Mesodermal cell (in vitro differentiated cells): ENCODE measurements around the gene LILRA2. TPM values are rescaled to one million over a fixed set of nuclear protein-coding genes. Genes with fewer than 3 reads are reported as not detected.

Experiments used
- H3K27ac ChIP-seq: 2 replicates; pipeline ENCODE4 v1.7.0; 2013; ENCODE audit warnings: mild to moderate bottlenecking, low read depth, low read length, moderate library complexity; ENCODE audit not compliant: severe bottlenecking
- H3K36me3 ChIP-seq: 2 replicates; pipeline ENCODE4 v1.7.1; 2013; ENCODE audit warnings: mild to moderate bottlenecking, low read length, moderate library complexity; ENCODE audit not compliant: control insufficient read depth, insufficient read depth
- H3K4me1 ChIP-seq: one replicate; pipeline ENCODE4 v1.7.1; 2013; ENCODE audit warnings: mild to moderate bottlenecking, low read length; ENCODE audit not compliant: insufficient read depth, control insufficient read depth, poor library complexity, severe bottlenecking
- H3K4me3 ChIP-seq: 2 replicates; pipeline ENCODE4 v1.7.0; 2013; ENCODE audit warnings: low read length, control low read depth, mild to moderate bottlenecking; ENCODE audit not compliant: insufficient read depth, poor library complexity, severe bottlenecking; ENCODE audit errors: extremely low read depth
- H3K9me3 ChIP-seq: 2 replicates; pipeline ENCODE4 v1.7.1; 2013; ENCODE audit warnings: mild to moderate bottlenecking, low read length, moderate library complexity; ENCODE audit not compliant: control insufficient read depth
- WGBS, 2 experiments: methylation state at CpG; one replicate each; pipeline ENCODE4 v1.1.5; 2013; ENCODE audit warnings: missing lambda C conversion rate in 2 of 2; ENCODE audit not compliant: insufficient coverage in 2 of 2; 5-methylcytosine and 5-hydroxymethylcytosine counted together
- polyA plus RNA-seq, 2 experiments: library from polyadenylated mRNA; stranded (reverse); fragments of 50-300 nt; gene quantifications; one replicate each; pipeline ENCODE4 v1.2.3, GENCODE V29; 2013

LILRA2 gene
- polyA plus RNA-seq (2013, experiment 1 of 2), result not detected
- not detected for polyA plus RNA-seq (2013, experiment 2 of 2)

GRCh38 chr19:54573330-54573872, at the start of gene LILRA2:
Gene LILRA2 (plus strand): TSS chr19:54573790. CDS start chr19:54573879, 89 bp downstream.
- Histone ChIP-seq H3K27ac (no peak within 1 kb of the TSS), H3K4me1 (no peaks in the 10 kb centered on the region), H3K9me3 (peaks cover 34% of the 10 kb centered on the region), H3K4me3 (no peak within 1 kb of the TSS), H3K36me3 (no peaks in the 10 kb centered on the region)
- 58 to 59% methylated on average over 8 to 10 of the region's 10 CpGs for WGBS, 2 experiments

GRCh38 chr19:54525636-54526035, 48.0 kb upstream of the LILRA2 start:
- H3K4me3 ChIP-seq, result no peak overlapping the region

GRCh38 chr19:54526972-54527371, 46.6 kb upstream of the LILRA2 start:
- no peak overlapping the region for H3K4me3 ChIP-seq
- WGBS, 2 experiments, result 77 to 83% methylated on average over 19 to 26 of the region's 26 CpGs
- H3K9me3 ChIP-seq, result peaks cover 58% of the 10 kb centered on the region
- no peak overlapping the region for H3K27ac ChIP-seq
- H3K4me1 ChIP-seq, result no peaks in the 10 kb centered on the region
- no peaks in the 10 kb centered on the region for H3K36me3 ChIP-seq

More at GRCh38 chr19:54525636-54526035, 48.0 kb upstream of the LILRA2 start:
- Histone ChIP-seq H3K4me1 (no peaks in the 10 kb centered on the region), H3K36me3 (no peaks in the 10 kb centered on the region), H3K9me3 (peaks cover 59% of the 10 kb centered on the region), H3K27ac (no peak overlapping the region)
- 52 to 66% methylated on average over 3 to 5 of the region's 5 CpGs for WGBS, 2 experiments

- no peaks in the 10 kb centered on the region for H3K36me3 ChIP-seq
- no peak overlapping the region for H3K27ac ChIP-seq
- no peak overlapping the region for H3K4me3 ChIP-seq
- no peaks in the 10 kb centered on the region for H3K4me1 ChIP-seq
- peaks cover 56% of the 10 kb centered on the region for H3K9me3 ChIP-seq
- 82 to 83% methylated on average over 1 to 4 of the region's 5 CpGs for WGBS, 2 experiments
Observed at GRCh38 chr19:54530866-54531265, 42.7 kb upstream of the LILRA2 start.

GRCh38 chr19:54532528-54532927, 41.1 kb upstream of the LILRA2 start:
- WGBS, 2 experiments, result 88 to 100% methylated on average over 1 to 4 of the region's 4 CpGs
- no peak overlapping the region for H3K4me3 ChIP-seq
- H3K4me1 ChIP-seq, result no peaks in the 10 kb centered on the region
- H3K36me3 ChIP-seq, result no peaks in the 10 kb centered on the region
- peaks cover 61% of the 10 kb centered on the region for H3K9me3 ChIP-seq
- no peak overlapping the region for H3K27ac ChIP-seq

- 70 to 77% methylated on average over 7 to 8 of the region's 8 CpGs for WGBS, 2 experiments
- Histone ChIP-seq H3K4me3 (no peak overlapping the region), H3K4me1 (no peaks in the 10 kb centered on the region), H3K9me3 (peaks cover 57% of the 10 kb centered on the region), H3K36me3 (no peaks in the 10 kb centered on the region), H3K27ac (no peak overlapping the region)
Observed at GRCh38 chr19:54533476-54533875, 40.1 kb upstream of the LILRA2 start.

- Histone ChIP-seq H3K4me1 (no peaks in the 10 kb centered on the region), H3K27ac (no peak overlapping the region), H3K36me3 (no peaks in the 10 kb centered on the region), H3K9me3 (peaks cover 53% of the 10 kb centered on the region), H3K4me3 (no peak overlapping the region)
- WGBS, 2 experiments, result 69 to 83% methylated on average over 5 of the region's 8 CpGs
Observed at GRCh38 chr19:54534156-54534555, 39.4 kb upstream of the LILRA2 start.

- Histone ChIP-seq H3K27ac (no peak overlapping the region), H3K4me3 (no peak overlapping the region), H3K9me3 (peaks cover 60% of the 10 kb centered on the region), H3K36me3 (no peaks in the 10 kb centered on the region), H3K4me1 (no peaks in the 10 kb centered on the region)
- WGBS, 2 experiments, result 76 to 86% methylated on average over 7 to 8 of the region's 9 CpGs
Observed at GRCh38 chr19:54535601-54536000, 38.0 kb upstream of the LILRA2 start.

GRCh38 chr19:54536956-54537355, 36.6 kb upstream of the LILRA2 start:
- 64 to 71% methylated on average over 4 to 9 of the region's 9 CpGs for WGBS, 2 experiments
- H3K9me3 ChIP-seq, result peaks cover 65% of the 10 kb centered on the region
- no peak overlapping the region for H3K27ac ChIP-seq
- H3K4me1 ChIP-seq, result no peaks in the 10 kb centered on the region
- no peak overlapping the region for H3K4me3 ChIP-seq
- H3K36me3 ChIP-seq, result no peaks in the 10 kb centered on the region

- Histone ChIP-seq H3K4me1 (no peaks in the 10 kb centered on the region), H3K4me3 (no peak overlapping the region), H3K27ac (no peak overlapping the region), H3K9me3 (peaks cover 63% of the 10 kb centered on the region), H3K36me3 (no peaks in the 10 kb centered on the region)
- WGBS, 2 experiments, result 20% methylated on average over 1 of the region's 2 CpGs; no CpG with 5 or more reads in 1 of the 2 experiments
Observed at GRCh38 chr19:54541712-54542111, 31.9 kb upstream of the LILRA2 start.

GRCh38 chr19:54548806-54549205, 24.8 kb upstream of the LILRA2 start:
- Histone ChIP-seq H3K36me3 (no peaks in the 10 kb centered on the region), H3K27ac (no peak overlapping the region), H3K9me3 (peaks cover 50% of the 10 kb centered on the region), H3K4me3 (no peak overlapping the region), H3K4me1 (no peaks in the 10 kb centered on the region)
- WGBS, 2 experiments, result 89% methylated on average over 16 of the region's 16 CpGs
